Stimulated activated CD4-positive, alpha-beta T cell treated with anti-CD3 and anti-CD28 coated beads, Interleukin-1b, Interleukin-23, amount 100 ng/mL, for 24 hours (primary cell): ENCODE measurements around the gene TCEANC2.
A peak's percentile ranks its signal among the peaks of the same experiment; 100 is the strongest.
"Not testable (repeated sequence)": the region's sequence is repeated elsewhere in the genome, so short reads cannot be mapped to it uniquely, and the experiment has no call there.

ENCODE experiments used
- DNase-seq, 4 experiments: peaks; one replicate each; pipeline ENCODE4 v3.0.0-alpha.2; 2020; ENCODE audit warnings: low read depth in 4 of 4, low spot score in 1 of 4

Gene TCEANC2

GRCh38 chr1:54024811-54025210 lies 28.6 kb upstream of the TCEANC2 start:
- DNase-seq, result not testable (repeated sequence)

GRCh38 chr1:54027848-54028247 lies 25.6 kb upstream of the TCEANC2 start:
- DNase-seq, result no peak

- no peak for DNase-seq
Measured at GRCh38 chr1:54028306-54029251, 24.8 kb upstream of the TCEANC2 start.

GRCh38 chr1:54037476-54037875 lies 15.9 kb upstream of the TCEANC2 start:
- DNase-seq, result no peak

- no peak for DNase-seq
Measured at GRCh38 chr1:54041806-54042205, 11.6 kb upstream of the TCEANC2 start.

GRCh38 chr1:54045496-54045895 lies 7.9 kb upstream of the TCEANC2 start:
- no peak for DNase-seq

GRCh38 chr1:54046671-54047383 lies 6.6 kb upstream of the TCEANC2 start:
- DNase-seq, result no peak

- DNase-seq, result no peak
Measured at GRCh38 chr1:54047384-54048305, 5.8 kb upstream of the TCEANC2 start.

- DNase-seq, result not testable (repeated sequence)
Measured at GRCh38 chr1:54050435-54050834, 3.0 kb upstream of the TCEANC2 start.

- no peak for DNase-seq
Measured at GRCh38 chr1:54051933-54052430, 1.4 kb upstream of the TCEANC2 start.

- DNase-seq, result peak in 3 of 4 experiments; percentile 3 to 22 (median 4)
Measured at GRCh38 chr1:54052431-54052933, 926 bp upstream of the TCEANC2 start.

- no peak for DNase-seq
Measured at GRCh38 chr1:54053745-54054437, 483 bp downstream of the TCEANC2 start.

- no peak for DNase-seq
Measured at GRCh38 chr1:54054438-54054749, 986 bp downstream of the TCEANC2 start.

GRCh38 chr1:54064299-54064698 lies 10.9 kb downstream of the TCEANC2 start:
- no peak for DNase-seq

GRCh38 chr1:54069791-54070170 lies 16.4 kb downstream of the TCEANC2 start:
- DNase-seq, result no peak

- no peak for DNase-seq
Measured at GRCh38 chr1:54070171-54070837, 16.9 kb downstream of the TCEANC2 start.

GRCh38 chr1:54077359-54077758 lies 24.0 kb downstream of the TCEANC2 start:
- no peak for DNase-seq

GRCh38 chr1:54080598-54081049 lies 27.2 kb downstream of the TCEANC2 start:
- DNase-seq, result no peak
